HG02798 (cell line): ENCODE measurements around the gene TNFRSF14.
"Not testable (repeated sequence)": the region's sequence is repeated elsewhere in the genome, so short reads cannot be mapped to it uniquely, and the experiment has no call there.

ENCODE experiments used
- ATAC-seq: cut with Tn5 transposase; IDR thresholded peaks from one replicate; pipeline ENCODE4 v1.9.1; 2021; ENCODE audit warnings: mild to moderate bottlenecking; ENCODE audit not compliant: unreplicated experiment, poor library complexity

Gene TNFRSF14

DNA sequence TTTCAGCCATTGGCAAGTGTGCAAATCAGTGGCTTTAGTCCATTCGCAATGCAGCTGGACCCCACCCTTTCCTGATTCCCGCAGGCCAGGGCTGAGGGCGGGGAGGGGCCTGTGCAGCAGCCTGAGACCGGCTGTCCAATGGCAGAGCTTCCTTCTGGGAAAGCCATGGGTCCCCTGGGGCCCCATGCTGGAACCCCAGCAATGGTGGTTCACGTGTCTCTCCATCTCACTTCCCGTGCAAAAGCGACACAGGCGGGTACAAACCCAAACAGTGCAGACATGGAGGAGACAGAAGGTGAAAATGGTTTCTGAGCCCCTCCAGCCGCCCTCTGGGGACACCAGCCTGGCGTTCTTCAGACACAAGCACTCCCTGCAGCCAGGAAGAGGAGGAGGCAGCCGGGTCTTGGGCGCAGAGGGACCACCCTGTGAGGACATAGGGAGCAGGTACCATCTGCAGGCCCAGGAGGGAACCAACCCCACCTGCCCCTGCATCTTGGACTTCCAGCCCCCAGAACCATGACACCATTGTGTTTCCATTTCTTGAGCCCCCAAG, 5.8 kb upstream of the TNFRSF14 start:
- not testable (repeated sequence) for ATAC-seq

DNA sequence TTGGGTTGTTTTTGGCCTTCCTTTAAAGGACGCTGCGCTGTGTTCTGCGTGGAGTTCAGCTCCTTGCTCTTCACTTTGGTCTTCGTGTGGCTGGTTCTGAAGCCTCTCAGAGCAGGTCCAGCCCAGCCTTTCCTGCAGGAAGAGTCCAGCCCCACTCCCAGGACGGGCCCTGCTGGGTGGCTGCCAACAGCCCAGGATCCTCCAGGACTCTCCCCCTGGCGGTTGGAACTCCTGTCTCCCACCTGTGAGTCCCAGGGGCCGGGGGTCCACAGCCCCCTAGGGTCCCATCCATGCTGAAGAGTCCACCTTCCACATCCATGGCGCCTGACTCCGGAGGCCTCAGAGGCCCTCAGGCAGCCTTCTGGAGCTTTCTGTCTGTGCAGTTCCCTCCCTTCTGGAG, 4.6 kb upstream of the TNFRSF14 start:
- ATAC-seq: not testable (repeated sequence)

DNA sequence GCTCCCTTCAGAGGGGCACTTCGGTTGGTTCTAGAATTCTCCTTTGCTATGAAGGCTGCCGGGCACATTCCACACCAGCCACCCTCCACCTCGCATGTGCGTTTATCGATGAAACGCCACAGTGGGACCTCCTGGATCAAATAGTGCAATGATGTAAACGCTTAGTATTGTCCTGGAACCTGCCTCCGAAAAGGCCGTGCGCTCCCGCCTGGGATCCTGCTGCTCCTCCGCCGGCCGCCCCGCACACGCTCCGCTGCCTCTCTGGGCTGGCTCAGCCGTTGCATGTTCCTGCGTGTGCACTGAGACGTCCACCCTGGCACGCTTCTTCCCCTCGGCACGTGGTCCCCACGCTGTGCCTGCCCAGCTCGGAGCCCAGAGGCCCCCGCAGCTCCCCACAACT, 4.0 kb upstream of the TNFRSF14 start:
- no peak for ATAC-seq

DNA sequence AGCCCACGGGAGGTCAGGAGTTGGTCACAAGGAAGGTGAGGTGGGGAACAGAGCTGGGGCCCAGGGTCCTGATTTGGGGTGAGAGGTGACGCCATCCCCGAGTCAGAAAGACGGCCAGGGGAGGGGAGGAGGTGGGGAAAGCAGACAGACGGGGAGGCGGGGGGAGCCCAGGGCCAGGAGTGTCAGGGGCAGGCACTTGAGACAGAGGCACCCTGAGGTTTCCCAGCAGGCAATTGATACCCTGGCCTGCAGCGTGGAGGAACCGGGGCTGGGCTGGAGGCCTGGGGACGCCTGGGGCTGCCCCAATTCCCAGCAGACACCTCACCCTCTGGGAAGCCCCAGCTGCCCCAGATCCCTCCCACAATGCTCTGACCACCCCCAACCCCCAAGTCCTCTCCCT, 3.1 kb upstream of the TNFRSF14 start:
- not testable (repeated sequence) for ATAC-seq

DNA sequence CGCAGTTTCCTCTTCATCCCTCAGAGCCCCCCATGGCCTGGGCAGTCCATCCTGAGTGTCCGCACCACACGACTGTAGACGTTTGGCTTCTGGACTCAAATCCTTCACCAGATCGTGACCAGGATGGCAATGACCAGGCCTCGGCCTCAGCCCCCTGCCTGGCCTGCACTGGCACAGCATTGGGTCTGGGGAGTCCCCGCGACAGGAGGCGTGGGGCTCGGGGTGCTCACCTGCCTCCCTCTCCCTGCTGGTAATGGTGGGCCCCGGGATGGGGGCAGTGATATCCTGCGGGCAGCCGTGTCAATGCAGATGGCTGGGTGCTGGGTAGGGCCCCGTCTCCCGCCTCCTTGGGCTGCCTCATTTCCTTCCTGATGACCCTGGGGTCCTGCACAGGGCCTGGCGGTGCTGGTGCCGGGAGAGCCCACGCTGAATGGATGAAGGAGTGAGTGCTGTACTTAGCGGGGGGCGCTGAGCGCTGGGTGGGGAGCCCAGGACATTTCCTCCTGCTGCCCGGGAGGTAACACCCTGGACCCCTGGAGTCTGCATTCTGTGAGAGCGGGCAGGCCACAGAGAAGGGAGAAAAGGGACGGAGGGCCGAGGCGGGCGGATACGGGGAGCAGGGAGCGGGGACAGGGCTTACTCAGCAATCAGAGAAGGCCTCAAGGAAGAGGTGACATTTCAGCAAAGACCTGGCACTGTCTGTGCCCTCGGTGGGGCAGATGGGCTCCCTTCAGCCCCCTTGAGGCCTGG, 2.1 kb upstream of the TNFRSF14 start:
- no peak for ATAC-seq

DNA sequence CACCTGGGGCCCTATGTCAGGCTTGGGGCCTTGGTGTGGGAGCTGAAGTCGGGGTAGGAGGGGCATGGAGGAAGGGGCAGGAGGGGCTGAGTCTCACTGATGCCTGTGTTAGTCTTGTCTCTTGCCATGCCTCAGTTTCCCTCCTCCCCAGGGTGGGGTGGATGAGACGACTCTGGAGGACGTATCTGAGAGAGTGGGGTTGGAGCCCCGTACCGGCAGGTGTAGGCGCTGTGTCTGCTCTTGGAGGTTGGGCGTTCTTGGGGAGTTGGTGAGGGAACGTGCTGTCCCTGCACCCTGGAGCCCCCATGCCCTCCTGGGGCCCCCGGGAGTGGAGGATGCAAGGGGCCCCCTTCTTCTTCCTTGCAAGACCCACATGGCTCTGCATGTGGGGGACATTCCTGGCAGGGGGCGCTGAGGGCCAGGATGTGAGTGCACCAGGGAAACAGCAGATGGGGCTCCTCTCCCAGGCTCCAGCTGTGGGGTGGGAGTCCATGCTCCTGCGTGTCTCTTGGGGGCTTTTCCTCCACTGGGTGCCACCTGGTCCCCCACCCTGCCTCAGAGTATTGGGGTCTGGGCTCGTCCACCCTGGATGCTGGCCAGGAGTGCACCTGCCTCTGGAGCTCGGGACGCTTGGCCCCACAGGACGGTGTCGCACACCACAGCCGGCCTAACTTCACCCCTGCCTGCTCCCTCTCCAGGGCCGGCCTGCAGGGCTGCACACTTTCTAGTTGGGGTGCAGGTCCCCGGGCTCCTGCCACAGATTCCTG, 1.4 kb upstream of the TNFRSF14 start:
- ATAC-seq: no peak

DNA sequence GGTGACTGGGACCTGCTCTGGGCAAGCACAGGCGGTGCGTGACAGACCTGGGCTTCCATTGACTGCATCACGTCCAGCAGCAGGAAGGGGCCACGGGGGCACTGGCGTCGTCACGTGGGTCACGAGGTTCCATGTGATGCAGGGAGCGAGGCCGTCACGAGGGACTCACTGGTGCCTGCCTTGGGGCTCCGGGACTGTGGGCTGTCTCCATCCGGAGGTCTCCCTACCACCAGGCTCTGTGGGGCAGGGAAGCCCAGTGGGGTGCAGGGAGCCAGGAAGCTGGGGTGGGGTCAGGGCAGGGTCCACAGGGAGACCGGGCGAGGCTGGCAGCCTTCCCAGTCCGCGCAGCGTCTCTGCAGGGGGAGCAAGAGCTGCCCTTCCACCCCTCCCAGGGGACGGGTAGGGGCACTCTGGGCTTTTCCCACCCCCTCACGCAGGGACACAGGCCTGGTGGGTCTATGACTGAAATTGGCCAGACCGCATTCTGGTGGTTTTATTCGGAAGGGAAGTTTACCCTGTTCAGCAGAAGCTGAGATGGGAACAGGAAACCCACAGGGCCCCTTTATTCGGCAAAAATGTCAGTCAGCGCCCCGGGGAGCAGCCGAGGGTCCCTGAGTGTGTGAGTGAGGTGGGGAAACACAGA, 416 bp upstream of the TNFRSF14 start:
- ATAC-seq: peak; percentile 36

DNA sequence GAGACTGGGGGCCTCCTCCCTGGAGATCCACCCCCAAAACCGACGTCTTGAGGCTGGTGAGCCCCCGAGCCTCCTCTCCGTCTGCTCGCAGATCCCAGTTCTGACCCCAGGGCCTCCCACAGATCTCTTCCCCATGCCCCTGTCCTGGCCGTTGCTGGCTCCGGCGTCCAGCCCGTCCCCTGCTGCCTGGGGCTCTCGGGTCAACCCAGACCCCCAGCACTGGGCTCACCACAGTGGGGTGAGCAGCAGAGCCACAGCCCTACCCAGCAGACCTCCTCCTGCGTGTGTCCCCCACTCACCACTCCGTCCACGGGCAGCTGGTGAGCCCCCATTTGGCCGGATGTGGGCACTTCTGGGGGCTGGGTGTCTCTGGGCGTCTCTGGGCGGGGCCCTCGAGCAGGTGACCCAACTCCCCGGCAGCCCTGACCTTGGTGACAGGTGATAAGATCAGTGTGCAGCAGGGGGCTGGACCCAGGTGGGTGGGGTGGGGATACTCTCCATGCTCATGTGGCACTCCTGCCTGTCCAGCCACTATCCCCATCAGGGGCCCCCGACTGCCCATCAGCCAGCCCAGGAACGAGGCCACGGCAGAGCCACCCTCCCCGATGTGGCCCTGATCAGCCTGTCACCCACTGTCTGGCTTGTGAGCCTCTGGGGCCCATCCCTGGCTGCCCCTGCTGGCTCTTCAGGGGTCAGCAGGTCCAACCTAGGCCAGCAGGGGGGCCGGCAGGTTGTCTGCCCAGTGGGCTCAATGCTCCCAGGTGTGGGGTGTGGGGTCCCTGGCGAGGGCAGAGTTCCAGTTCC, 709 bp downstream of the TNFRSF14 start:
- no peak for ATAC-seq

DNA sequence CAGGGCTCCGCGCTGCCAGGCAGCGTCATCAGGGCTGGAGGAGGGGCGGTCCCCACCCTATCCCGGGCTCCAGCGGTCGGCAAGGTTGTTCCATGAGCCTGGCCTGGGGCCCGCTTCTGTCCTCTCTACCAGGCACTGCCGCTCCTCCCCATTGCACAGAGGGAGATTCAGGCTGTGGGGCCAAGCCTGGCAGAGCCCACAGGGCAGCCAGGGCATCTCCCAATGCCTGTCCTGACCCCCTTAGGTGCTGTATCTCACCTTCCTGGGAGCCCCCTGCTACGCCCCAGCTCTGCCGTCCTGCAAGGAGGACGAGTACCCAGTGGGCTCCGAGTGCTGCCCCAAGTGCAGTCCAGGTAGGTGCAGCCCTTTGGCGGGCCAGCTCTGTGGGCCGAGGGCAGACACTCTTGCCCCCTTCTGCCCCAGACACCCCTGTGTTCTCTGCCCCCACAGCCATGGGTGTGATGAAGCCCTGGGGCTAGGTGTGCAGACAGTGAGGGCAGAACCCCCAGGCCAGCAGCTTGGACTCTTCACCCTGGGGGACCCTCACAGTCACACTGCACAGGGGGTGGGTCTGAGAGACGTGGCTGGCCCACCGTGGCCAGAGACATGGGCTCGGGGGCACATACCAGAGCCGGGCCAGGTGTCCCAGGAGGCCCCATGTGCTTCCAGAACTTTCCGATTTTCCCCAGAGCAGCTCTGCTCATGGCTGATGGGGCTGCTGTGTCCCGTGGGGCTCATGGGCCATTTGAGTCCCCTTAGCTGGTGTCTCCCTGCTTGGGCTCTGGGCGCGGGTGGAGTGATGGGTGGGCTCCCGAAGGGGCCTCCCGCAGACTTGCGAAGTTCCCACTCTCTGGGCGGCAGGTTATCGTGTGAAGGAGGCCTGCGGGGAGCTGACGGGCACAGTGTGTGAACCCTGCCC, 1.6 kb downstream of the TNFRSF14 start:
- no peak for ATAC-seq

DNA sequence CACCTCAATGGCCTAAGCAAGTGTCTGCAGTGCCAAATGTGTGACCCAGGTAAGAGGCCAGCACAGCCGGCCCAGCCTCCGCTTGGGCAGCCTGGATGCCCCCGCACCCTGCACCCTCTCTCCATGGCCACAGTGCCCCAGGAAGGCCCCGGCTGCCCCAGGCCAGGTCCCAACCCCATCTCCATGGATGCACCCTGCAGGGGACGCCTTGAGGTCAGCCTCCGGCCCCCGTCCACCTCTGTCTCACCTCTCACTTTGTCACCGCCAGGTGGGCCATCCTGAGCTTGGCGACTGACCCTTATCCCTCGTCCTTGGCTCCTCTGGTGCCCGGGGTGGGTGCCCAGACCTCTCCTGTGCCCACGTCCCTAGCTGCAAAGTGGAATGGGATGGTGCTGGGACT, 2.2 kb downstream of the TNFRSF14 start:
- ATAC-seq: no peak

DNA sequence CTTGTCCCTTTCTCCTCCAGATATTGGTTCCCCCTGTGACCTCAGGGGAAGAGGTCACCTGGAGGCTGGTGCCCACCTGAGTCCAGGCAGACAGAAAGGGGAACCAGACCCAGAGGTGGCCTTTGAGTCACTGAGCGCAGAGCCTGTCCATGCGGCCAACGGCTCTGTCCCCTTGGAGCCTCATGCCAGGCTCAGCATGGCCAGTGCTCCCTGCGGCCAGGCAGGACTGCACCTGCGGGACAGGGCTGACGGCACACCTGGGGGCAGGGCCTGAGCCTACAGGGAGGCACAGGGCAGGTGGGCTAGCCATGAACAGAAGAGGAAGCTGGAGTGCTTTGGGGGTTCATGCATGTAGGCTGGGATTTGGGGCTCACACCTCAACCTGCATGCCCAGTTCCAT, 2.7 kb downstream of the TNFRSF14 start:
- no peak for ATAC-seq

DNA sequence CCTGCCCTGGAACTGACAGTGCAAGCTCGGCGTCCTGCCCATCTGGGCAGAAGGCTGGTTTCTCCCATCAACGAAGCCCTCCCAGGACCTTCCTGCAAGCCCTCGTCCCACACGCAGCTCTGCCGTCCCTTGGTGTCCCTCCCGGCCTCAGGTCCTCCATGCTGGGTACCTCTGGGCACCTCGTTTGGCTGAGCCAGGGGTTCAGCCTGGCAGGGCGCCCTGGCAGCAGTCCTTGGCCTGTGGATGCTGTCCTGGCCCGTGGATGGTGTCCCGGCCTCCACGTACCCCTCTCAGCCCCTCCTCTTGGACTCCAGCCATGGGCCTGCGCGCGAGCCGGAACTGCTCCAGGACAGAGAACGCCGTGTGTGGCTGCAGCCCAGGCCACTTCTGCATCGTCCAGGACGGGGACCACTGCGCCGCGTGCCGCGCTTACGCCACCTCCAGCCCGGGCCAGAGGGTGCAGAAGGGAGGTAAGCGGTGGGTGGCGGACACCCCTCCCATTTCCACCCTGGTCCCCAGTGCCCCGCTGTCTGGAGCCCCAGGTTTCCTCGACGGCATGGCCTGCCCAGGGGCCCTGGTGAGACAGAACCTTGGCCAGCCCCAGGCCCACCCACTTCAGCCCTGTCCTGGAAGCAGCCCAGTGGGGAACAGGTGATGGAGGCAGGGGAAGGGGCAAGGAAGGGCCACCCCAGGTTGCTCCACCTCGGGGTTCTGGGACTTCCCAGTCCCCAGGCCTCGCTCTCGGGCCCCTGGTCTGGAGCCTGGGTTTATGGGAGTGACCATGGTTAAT, 3.5 kb downstream of the TNFRSF14 start:
- ATAC-seq: no peak

DNA sequence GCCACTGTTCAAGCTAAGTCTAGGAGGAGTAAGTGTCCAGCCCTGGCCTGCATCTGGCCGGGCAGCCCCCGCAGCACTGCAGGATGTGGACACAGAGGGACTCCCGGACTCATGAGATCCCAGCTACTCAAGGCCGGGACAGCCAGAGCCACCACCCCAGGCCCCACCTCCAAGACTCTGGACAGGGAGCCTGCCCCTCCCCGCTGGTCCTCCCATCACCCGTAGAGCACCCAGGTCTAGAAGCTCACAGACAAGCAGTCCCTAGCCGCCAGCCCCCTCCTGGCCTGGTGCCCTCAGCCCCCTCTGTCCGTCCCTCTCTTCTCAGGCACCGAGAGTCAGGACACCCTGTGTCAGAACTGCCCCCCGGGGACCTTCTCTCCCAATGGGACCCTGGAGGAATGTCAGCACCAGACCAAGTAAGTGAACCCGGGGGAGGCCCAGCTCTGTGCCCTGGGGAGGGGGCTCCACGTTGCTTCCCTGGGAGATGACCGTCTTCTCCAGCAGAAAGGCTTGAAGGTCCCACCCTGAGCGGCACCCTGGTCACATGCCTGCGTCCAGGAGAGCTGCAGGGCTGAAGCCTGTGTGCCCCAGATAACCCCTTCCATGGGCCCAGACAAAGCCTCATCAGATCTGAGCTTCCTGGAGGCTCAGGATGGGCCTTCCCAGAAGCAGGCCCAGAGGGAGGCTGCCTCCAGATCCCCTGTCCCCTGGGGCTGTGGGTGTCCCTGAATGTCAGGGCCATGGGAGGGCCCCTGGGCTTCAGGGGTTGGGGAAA, 4.3 kb downstream of the TNFRSF14 start:
- no peak for ATAC-seq

DNA sequence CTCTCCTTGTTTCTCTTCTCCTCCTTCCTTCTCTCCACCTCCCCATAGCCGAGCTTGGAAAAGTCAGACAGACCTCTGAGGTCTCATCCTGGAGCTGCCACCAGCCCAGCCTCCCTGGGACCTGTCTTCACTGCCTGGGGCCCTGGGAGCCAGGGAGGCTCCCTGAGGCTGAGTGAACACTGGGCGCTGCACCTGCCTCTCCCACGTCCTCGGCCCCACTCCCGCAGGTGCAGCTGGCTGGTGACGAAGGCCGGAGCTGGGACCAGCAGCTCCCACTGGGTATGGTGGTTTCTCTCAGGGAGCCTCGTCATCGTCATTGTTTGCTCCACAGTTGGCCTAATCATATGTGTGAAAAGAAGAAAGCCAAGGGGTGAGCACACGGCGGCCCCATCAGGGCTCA, 5.3 kb downstream of the TNFRSF14 start:
- ATAC-seq: no peak

DNA sequence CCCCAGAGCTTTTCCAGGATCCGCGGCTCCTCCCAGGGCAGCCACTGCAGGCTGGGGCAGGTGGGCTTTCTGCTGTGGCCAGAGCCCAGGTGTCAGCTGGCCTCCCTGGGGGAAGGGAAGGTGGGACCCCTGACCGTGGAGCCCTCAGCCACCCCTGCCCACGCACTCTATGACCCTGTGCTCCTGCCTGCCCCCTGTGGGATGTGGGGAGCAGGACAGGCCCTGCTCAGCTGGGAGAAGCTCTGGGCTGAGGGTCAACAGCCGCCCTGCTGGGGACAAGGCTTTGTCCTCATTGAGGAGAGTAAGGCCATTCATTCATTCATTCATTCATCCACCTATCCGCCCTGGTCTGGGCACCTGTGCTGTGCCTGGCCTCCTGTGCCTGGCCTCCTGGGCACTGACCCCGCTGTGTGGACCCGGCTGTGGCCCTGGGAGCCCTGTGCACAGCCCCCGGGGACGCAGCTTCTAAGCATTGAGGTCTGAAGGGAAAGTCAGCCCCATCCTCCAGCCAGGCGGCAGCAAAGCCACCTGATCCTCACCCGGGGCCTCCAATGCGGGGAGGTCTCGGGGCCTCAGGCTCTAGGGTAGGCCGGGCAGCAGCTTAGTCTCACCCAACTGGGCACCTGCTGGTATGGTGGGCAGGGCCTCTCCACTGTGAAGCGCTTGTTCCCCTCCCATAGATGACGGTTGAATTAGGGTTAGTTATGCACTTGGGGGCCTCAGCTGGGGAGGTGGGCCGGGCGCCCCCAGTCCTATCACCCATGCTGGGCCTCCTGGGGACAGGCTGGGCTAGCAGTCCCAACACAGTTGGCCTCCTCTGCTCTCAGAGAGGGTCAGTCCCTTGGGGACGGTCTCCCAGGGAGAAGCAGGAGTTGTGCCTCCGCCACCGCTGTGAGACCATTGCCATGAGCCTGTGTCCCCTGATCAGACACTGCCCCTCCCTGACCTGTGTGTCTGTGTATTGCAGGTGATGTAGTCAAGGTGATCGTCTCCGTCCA, 6.0 kb downstream of the TNFRSF14 start:
- ATAC-seq: no peak

DNA sequence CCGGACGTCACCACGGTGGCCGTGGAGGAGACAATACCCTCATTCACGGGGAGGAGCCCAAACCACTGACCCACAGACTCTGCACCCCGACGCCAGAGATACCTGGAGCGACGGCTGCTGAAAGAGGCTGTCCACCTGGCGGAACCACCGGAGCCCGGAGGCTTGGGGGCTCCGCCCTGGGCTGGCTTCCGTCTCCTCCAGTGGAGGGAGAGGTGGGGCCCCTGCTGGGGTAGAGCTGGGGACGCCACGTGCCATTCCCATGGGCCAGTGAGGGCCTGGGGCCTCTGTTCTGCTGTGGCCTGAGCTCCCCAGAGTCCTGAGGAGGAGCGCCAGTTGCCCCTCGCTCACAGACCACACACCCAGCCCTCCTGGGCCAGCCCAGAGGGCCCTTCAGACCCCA, 7.0 kb downstream of the TNFRSF14 start:
- no peak for ATAC-seq
